WTC11 (cell line): ENCODE measurements around the gene DTNBP1.

Source experiments
- AFF4 ChIP-seq: sonication (generic); formaldehyde crosslinking; IDR thresholded peaks from 2 replicates; pipeline ENCODE4 v1.8.1; 2023; ENCODE audit warnings: mild to moderate bottlenecking, missing genetic modification reagents, borderline replicate concordance
- CTCF ChIP-seq: fragments of 200-600 bp; IDR thresholded peaks from 2 replicates; pipeline ENCODE4 v1.8.0; 2022; ENCODE audit warnings: antibody characterized with exemption
- ELF4 ChIP-seq: sonication (generic); formaldehyde crosslinking; IDR thresholded peaks from 2 replicates; pipeline ENCODE4 v1.8.1; 2022; ENCODE audit warnings: low read depth, mild to moderate bottlenecking, moderate library complexity, missing genetic modification reagents
- MLX ChIP-seq: sonication (generic); formaldehyde crosslinking; IDR thresholded peaks from 2 replicates; pipeline ENCODE4 v1.8.1; 2023; ENCODE audit warnings: mild to moderate bottlenecking, missing genetic modification reagents, moderate library complexity
- ZNF232 ChIP-seq: sonication (generic); formaldehyde crosslinking; IDR thresholded peaks from 2 replicates; pipeline ENCODE4 v1.8.0; 2022; ENCODE audit warnings: mild to moderate bottlenecking, missing genetic modification reagents

GRCh38 chr6:15691250-15691869 is 28.5 kb upstream of the DTNBP1 start:
- TF ChIP-seq ELF4 (no peak), CTCF (peak; percentile 97), MLX (CRISPR knock-in tag) (no peak), ZNF232 (CRISPR knock-in tag) (no peak), AFF4 (CRISPR knock-in tag) (no peak)
